NT2/D1 (cell line): ENCODE measurements around the gene TNFSF9.
"Not testable (repeated sequence)": the region's sequence is repeated elsewhere in the genome, so short reads cannot be mapped to it uniquely, and the experiment has no call there.

Source experiments
- DNase-seq: peaks from one replicate; pipeline ENCODE4 v3.0.0-alpha.2; 2011; ENCODE audit warnings: low read depth, low spot score
- H3K27me3 ChIP-seq: 2 replicates; pipeline ENCODE4 v1.6.0; 2011; ENCODE audit warnings: mild to moderate bottlenecking; ENCODE audit not compliant: insufficient read length, insufficient read depth
- H3K36me3 ChIP-seq: 2 replicates; pipeline ENCODE4 v1.6.1; 2011; ENCODE audit warnings: mild to moderate bottlenecking, low read length, mixed read lengths; ENCODE audit not compliant: insufficient read depth, insufficient read length
- H3K4me1 ChIP-seq: 2 replicates; pipeline ENCODE4 v1.5.1; 2011; ENCODE audit not compliant: insufficient read depth, insufficient read length
- H3K4me3 ChIP-seq: 2 replicates; pipeline ENCODE4 v1.5.1; 2011; ENCODE audit warnings: low read depth; ENCODE audit not compliant: insufficient read length
- H3K9ac ChIP-seq: 2 replicates; pipeline ENCODE4 v1.6.0; 2011; ENCODE audit warnings: low read depth; ENCODE audit not compliant: insufficient read length
- H3K9me3 ChIP-seq: 2 replicates; pipeline ENCODE4 v1.5.1; 2011; ENCODE audit warnings: mild to moderate bottlenecking, low read length; ENCODE audit not compliant: insufficient read depth
- SUZ12 ChIP-seq: IDR thresholded peaks from 2 replicates; pipeline ENCODE4 v1.6.1; 2011; ENCODE audit not compliant: insufficient read length, insufficient read depth; ENCODE audit errors: extremely low read depth
- YY1 ChIP-seq: IDR thresholded peaks from 2 replicates; pipeline ENCODE4 v1.6.1; 2011; ENCODE audit not compliant: insufficient read length, insufficient read depth
- ZNF274 ChIP-seq: IDR thresholded peaks from 2 replicates; pipeline ENCODE4 v1.6.1; 2011; ENCODE audit warnings: mild to moderate bottlenecking, low read depth, low read length

TNFSF9 gene

DNA sequence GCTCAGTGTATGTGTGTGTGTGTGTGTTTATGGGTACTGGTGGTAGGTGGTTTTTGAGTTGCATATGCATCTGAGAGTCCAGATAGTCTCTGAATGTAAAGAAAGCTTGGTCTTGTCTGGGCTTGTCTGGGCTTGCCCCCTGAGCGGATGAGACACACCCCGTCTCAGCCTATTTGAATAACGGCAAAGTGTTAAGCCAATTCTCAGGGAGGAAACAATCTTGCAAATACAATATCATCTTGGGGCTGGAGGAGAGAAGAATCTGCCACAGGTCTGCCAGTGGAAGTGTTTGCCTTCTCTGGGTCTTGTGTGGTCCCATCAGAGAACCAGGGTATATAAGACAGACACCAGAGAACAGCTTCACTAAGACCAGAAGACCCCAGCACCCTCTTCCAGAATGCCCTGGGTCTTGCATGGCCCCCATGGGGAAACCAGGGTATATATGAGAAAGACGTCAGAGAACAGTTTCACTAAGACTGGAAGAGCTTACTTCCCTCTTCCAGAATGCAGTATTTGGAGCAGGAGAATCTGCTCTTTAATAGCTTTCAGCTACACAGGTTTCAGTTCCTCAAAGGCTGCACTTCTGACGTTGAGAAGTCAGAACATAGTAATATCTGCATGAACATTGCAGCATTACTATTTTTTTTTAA is 46.8 kb downstream of the TNFSF9 start:
- Histone ChIP-seq H3K36me3 (no peaks in the 10 kb centered on the region), H3K9ac (no peak overlapping the region), H3K4me3 (no peak overlapping the region), H3K4me1 (no peaks in the 10 kb centered on the region), H3K9me3 (peaks cover 22% of the 10 kb centered on the region), H3K27me3 (no peaks in the 10 kb centered on the region)
- DNase-seq, result no peak
- TF ChIP-seq ZNF274 (no peak), SUZ12 (no peak), YY1 (no peak)

GRCh38 chr19:6579450-6580178 is 48.8 kb downstream of the TNFSF9 start:
- Histone ChIP-seq H3K9me3 (peaks cover 22% of the 10 kb centered on the region), H3K4me3 (no peak overlapping the region), H3K36me3 (no peaks in the 10 kb centered on the region), H3K4me1 (no peaks in the 10 kb centered on the region), H3K9ac (no peak overlapping the region), H3K27me3 (no peaks in the 10 kb centered on the region)
- TF ChIP-seq SUZ12, result no peak
- TF ChIP-seq ZNF274, result no peak
- TF ChIP-seq YY1, result no peak
- no peak for DNase-seq

- no peak for DNase-seq
- H3K9ac ChIP-seq, result no peak overlapping the region
- H3K4me1 ChIP-seq, result no peaks in the 10 kb centered on the region
- no peak overlapping the region for H3K4me3 ChIP-seq
- H3K9me3 ChIP-seq, result peaks cover 22% of the 10 kb centered on the region
- TF ChIP-seq SUZ12, result no peak
- H3K36me3 ChIP-seq, result no peaks in the 10 kb centered on the region
- peaks cover under 1% of the 10 kb centered on the region for H3K27me3 ChIP-seq
Measured at GRCh38 chr19:6580313-6580712, 49.5 kb downstream of the TNFSF9 start.

GRCh38 chr19:6582515-6583484 is 52.0 kb downstream of the TNFSF9 start:
- peaks cover 22% of the 10 kb centered on the region for H3K27me3 ChIP-seq
- peaks cover 13% of the 10 kb centered on the region for H3K9me3 ChIP-seq
- not testable (repeated sequence) for DNase-seq, H3K9ac ChIP-seq, H3K36me3 ChIP-seq, H3K4me1 ChIP-seq, H3K4me3 ChIP-seq
